Gastrocnemius medialis (tissue), 4 donors: Measurements from ENCODE around the gene NEK1. TPM values are rescaled to one million over a fixed set of nuclear protein-coding genes. Genes with fewer than 3 reads are reported as not detected.

ENCODE experiments used
- ATAC-seq, 2 donors: fragments of 150-250 bp; one replicate each; pipeline ENCODE4 v1.9.1; 2016
- DNase-seq, 2 donors: peaks; one replicate each; pipeline ENCODE4 v3.0.0-alpha.2; 2019
- H3K27ac ChIP-seq, 4 donors: fragments of 200-600 bp; sonication (generic); 1 replicate in 1 of 4; 2 replicates in 3 of 4; pipeline ENCODE4 v1.5.1; 2016 to 2018; ENCODE audit warnings: mild to moderate bottlenecking in 2 of 4, moderate library complexity in 1 of 4
- H3K27me3 ChIP-seq, 3 donors: fragments of 200-600 bp; sonication (generic) in 2 of 3; 1 replicate in 1 of 3; 2 replicates in 2 of 3; pipeline versions ENCODE4 v1.5.1 to v1.6.0; 2016 to 2019; ENCODE audit warnings: mild to moderate bottlenecking in 1 of 3, moderate library complexity in 1 of 3
- H3K36me3 ChIP-seq, 2 donors: fragments of 200-600 bp; sonication (generic) in 1 of 2; one replicate each; pipeline ENCODE4 v1.5.1; 2017 to 2018
- H3K4me1 ChIP-seq, 2 donors: fragments of 200-600 bp; sonication (generic) in 1 of 2; one replicate each; pipeline ENCODE4 v1.5.1; 2016 to 2017; ENCODE audit warnings: mild to moderate bottlenecking in 2 of 2
- H3K4me3 ChIP-seq, 4 donors: fragments of 200-600 bp; sonication (generic) in 3 of 4; 1 replicate in 1 of 4; 2 replicates in 3 of 4; pipeline ENCODE4 v1.5.1; 2016 to 2019; ENCODE audit warnings: mild to moderate bottlenecking in 2 of 4
- H3K9me3 ChIP-seq, 3 donors: fragments of 200-600 bp; sonication (generic) in 2 of 3; 1 replicate in 1 of 3; 2 replicates in 2 of 3; pipeline ENCODE4 v1.5.1; 2016 to 2019
- POLR2A ChIP-seq, 2 donors: fragments of 450-650 bp; IDR thresholded peaks; one replicate each; pipeline ENCODE4 v1.6.1; 2017; ENCODE audit warnings: antibody characterized with exemption in 2 of 2, mild to moderate bottlenecking in 2 of 2, moderate library complexity in 2 of 2
- in situ Hi-C, 4 donors: fragments of 200-750 bp; cut with MboI; loops; one replicate each; pipeline versions ENCODE4 v1.15.0 to v1.8.0; 2017; ENCODE audit warnings: low sequenced_read_pairs in 4 of 4
- intact Hi-C: fragments of 100-400 bp; cut with DNase I; formaldehyde crosslinking; loops from one replicate; pipeline ENCODE4 v1.15.1; 2023; ENCODE audit warnings: low total_unique reads
- total RNA-seq, 4 donors: library from RNA; depleted of rRNA; stranded (reverse); fragments of >200 nt; gene quantifications; one replicate each; pipeline versions ENCODE4 v1.1.0 to v1.2.3, GENCODE V29; 2016
- TF ChIP-seq, protein P1 (sequence below), 5 experiments: fragments of 450-650 bp in 3 of 5; fragments of 200-600 bp in 2 of 5; sonication (generic) in 2 of 5; IDR thresholded peaks in 4 of 5; conservative IDR thresholded peaks in 1 of 5; 1 replicate in 4 of 5; 2 replicates in 1 of 5; pipeline ENCODE4 v1.5.1; 2016 to 2019; ENCODE audit warnings: antibody characterized with exemption in 5 of 5, mild to moderate bottlenecking in 3 of 5, moderate library complexity in 3 of 5

Gene NEK1
- total RNA-seq, 4 donors from 2014 or later = 2.6 to 11.0 (median 3.9) TPM

DNA sequence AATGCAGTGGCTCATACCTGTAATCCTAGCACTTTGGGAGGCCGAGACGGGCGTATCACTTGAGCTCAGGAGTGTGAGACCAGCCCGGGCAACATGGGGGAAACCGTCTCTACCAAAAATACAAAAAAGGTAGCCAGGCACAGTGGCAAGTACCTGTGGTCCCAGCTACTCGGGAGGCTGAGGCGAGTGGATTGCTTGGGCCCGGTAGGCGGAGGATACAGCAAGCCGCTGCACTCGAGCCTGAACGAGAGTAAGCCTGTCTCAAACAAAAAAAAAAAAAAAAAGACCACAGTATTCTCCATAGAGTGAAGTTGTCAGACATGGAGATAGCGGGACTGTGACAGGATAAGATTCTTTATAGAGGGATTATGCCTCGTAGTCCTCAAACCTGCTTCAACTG lies 265.5 kb downstream of the NEK1 start:
- ATAC-seq (no peak), DNase-seq (no peak)
- intact Hi-C loops = no loop called here
- peaks cover 0 to 6% of the 10 kb centered on the region in 2 donors for H3K4me1 ChIP-seq
- in situ Hi-C loops = no loop called here
- H3K27ac ChIP-seq = no peak overlapping the region
- H3K4me3 ChIP-seq = no peak overlapping the region
- H3K9me3 ChIP-seq = no peaks in the 10 kb centered on the region
- H3K27me3 ChIP-seq = no peaks in the 10 kb centered on the region
- H3K36me3 ChIP-seq = no peaks in the 10 kb centered on the region
- TF ChIP-seq POLR2A (IDR thresholded peaks at IDR 0.05) = no peak
- TF ChIP-seq, protein P1, sequence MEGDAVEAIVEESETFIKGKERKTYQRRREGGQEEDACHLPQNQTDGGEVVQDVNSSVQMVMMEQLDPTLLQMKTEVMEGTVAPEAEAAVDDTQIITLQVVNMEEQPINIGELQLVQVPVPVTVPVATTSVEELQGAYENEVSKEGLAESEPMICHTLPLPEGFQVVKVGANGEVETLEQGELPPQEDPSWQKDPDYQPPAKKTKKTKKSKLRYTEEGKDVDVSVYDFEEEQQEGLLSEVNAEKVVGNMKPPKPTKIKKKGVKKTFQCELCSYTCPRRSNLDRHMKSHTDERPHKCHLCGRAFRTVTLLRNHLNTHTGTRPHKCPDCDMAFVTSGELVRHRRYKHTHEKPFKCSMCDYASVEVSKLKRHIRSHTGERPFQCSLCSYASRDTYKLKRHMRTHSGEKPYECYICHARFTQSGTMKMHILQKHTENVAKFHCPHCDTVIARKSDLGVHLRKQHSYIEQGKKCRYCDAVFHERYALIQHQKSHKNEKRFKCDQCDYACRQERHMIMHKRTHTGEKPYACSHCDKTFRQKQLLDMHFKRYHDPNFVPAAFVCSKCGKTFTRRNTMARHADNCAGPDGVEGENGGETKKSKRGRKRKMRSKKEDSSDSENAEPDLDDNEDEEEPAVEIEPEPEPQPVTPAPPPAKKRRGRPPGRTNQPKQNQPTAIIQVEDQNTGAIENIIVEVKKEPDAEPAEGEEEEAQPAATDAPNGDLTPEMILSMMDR (IDR thresholded peaks at IDR 0.05 in 4 of 5, conservative IDR thresholded peaks at IDR 0.05 in 1 of 5) = no peak

DNA sequence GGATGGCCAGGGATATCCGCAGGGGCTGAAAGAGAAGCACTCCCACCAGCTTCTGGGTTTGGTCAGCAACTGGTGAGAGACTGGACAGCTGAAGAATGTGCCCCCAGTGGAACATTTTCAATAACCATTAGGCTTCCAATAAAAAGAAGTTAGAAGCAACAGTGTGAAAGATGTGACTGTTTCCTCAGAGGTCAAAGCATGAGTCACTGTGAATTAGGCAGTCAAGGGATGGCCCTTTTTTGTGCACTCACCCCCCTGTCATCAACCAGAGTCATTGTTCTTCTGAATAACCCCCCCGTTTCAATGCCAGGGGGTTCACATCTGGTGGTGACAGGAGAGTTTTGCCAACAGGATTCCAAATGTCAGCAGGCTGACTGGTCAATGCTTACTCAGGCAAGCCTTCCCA lies 267.1 kb downstream of the NEK1 start:
- Histone ChIP-seq H3K4me1 (peaks cover 0 to 6% of the 10 kb centered on the region in 2 donors), H3K27ac (no peak overlapping the region), H3K4me3 (no peak overlapping the region), H3K36me3 (no peaks in the 10 kb centered on the region), H3K9me3 (no peaks in the 10 kb centered on the region), H3K27me3 (no peaks in the 10 kb centered on the region)
- ATAC-seq (no peak), DNase-seq (no peak)
- in situ Hi-C loops (no loop called here), intact Hi-C loops (no loop called here)
- TF ChIP-seq, protein P1 (IDR thresholded peaks at IDR 0.05 in 4 of 5, conservative IDR thresholded peaks at IDR 0.05 in 1 of 5) = no peak
- TF ChIP-seq POLR2A (IDR thresholded peaks at IDR 0.05) = no peak

Other genes starting within 250 kb of the NEK1 start
- gene CLCN3, start 8.0 kb upstream of the NEK1 start, total RNA-seq = 10 to 100 TPM; 18.7 to 24.8 (median 20.5) TPM
- gene HPF1, start 145.4 kb upstream of the NEK1 start, total RNA-seq = 10 to 100 TPM; 18.4 to 51.8 (median 28.4) TPM